ENCODE results near the gene MLKL. TPM values are rescaled to one million over a fixed set of nuclear protein-coding genes. Genes with fewer than 3 reads are reported as not detected.
"Not testable (repeated sequence)": the region's sequence is repeated elsewhere in the genome, so short reads cannot be mapped to it uniquely, and the experiment has no call there.

Gene MLKL
- total RNA-seq, 1 donor from 2014 or later = 27.4 TPM

GRCh38 chr16:74652883-74653282 lies 47.8 kb downstream of the MLKL start:
- intact Hi-C loops (cut with micrococcal nuclease) = not testable (repeated sequence)

- intact Hi-C loops (cut with micrococcal nuclease) = no loop called here
Measured at GRCh38 chr16:74652249-74652648, 48.4 kb downstream of the MLKL start.

GRCh38 chr16:74651841-74652240 lies 48.8 kb downstream of the MLKL start:
- intact Hi-C loops (cut with micrococcal nuclease) = no loop called here

- intact Hi-C loops (cut with micrococcal nuclease) = no loop called here
Measured at GRCh38 chr16:74650966-74651567, 49.6 kb downstream of the MLKL start.

GRCh38 chr16:74649839-74650504 lies 50.7 kb downstream of the MLKL start:
- intact Hi-C loops (cut with micrococcal nuclease) = no loop called here

- intact Hi-C loops (cut with micrococcal nuclease) = no loop called here
Measured at GRCh38 chr16:74641969-74642368, 58.7 kb downstream of the MLKL start.

GRCh38 chr16:74637742-74638453 lies 62.8 kb downstream of the MLKL start:
- intact Hi-C loops (cut with micrococcal nuclease) = no loop called here

GRCh38 chr16:74635303-74635702 lies 65.4 kb downstream of the MLKL start:
- intact Hi-C loops (cut with micrococcal nuclease) = no loop called here

GRCh38 chr16:74633686-74634085 lies 67.0 kb downstream of the MLKL start:
- intact Hi-C loops (cut with micrococcal nuclease) = no loop called here

GRCh38 chr16:74627506-74628220 lies 73.0 kb downstream of the MLKL start:
- intact Hi-C loops (cut with micrococcal nuclease) = no loop called here

- intact Hi-C loops (cut with micrococcal nuclease) = no loop called here
Measured at GRCh38 chr16:74626741-74627416, 73.8 kb downstream of the MLKL start.

GRCh38 chr16:74625500-74626350 lies 74.9 kb downstream of the MLKL start:
- intact Hi-C loops (cut with micrococcal nuclease) = no loop called here

- intact Hi-C loops (cut with micrococcal nuclease) = loop anchor here (5.0 kb wide), 1 partner anchor 132 kb away; no protein-coding TSS in a partner anchor
Measured at GRCh38 chr16:74623839-74624235, 76.8 kb downstream of the MLKL start.

GRCh38 chr16:74623214-74623838 lies 77.3 kb downstream of the MLKL start:
- intact Hi-C loops (cut with micrococcal nuclease) = loop anchor here (5.0 kb wide), 1 partner anchor 131 kb away; no protein-coding TSS in a partner anchor

- intact Hi-C loops (cut with micrococcal nuclease) = loop anchor here (5.0 kb wide), 1 partner anchor 130 kb away; no protein-coding TSS in a partner anchor
Measured at GRCh38 chr16:74622005-74622404, 78.7 kb downstream of the MLKL start.

Other genes starting within 250 kb of the MLKL start
- 91.5 and 93.7 TPM in 2 replicates for gene GLG1, start 93.7 kb downstream of the MLKL start, total RNA-seq
- 93.9 and 96.9 TPM in 2 replicates for gene RFWD3, start 34.0 kb downstream of the MLKL start, total RNA-seq
- 0.34 and 0.75 TPM in 2 replicates for gene FA2H, start 74.0 kb upstream of the MLKL start, total RNA-seq

All from T-helper 2 cell treated with Interferon-gamma antibody and Interleukin-4, amounts not matched to agents 100 ng/mL and 5 ng/mL, for 36 hours (primary cell).